HEK293 (cell line): ENCODE data around the gene PRSS16.
A peak's percentile ranks its signal among the peaks of the same experiment; 100 is the strongest.

ENCODE experiments used
- BCL11A ChIP-seq: fragments of 450-650 bp; formaldehyde crosslinking; IDR thresholded peaks from 2 replicates; pipeline ENCODE4 v1.5.1; 2016; ENCODE audit warnings: low read depth, missing biosample characterization, missing genetic modification characterization
- BCL6B ChIP-seq: fragments of 450-650 bp; formaldehyde crosslinking; IDR thresholded peaks from 2 replicates; pipeline ENCODE4 v1.5.1; 2017; ENCODE audit warnings: missing biosample characterization, missing genetic modification characterization
- HOXD13 ChIP-seq: sonication (generic); formaldehyde crosslinking; IDR thresholded peaks from 2 replicates; pipeline ENCODE4 v1.8.0; 2022; ENCODE audit warnings: missing genetic modification reagents, borderline replicate concordance
- KLF8 ChIP-seq: fragments of 450-650 bp; formaldehyde crosslinking; IDR thresholded peaks from 2 replicates; pipeline ENCODE4 v1.5.1; 2016; ENCODE audit warnings: missing biosample characterization, missing genetic modification characterization
- KLF9 ChIP-seq: fragments of 450-650 bp; formaldehyde crosslinking; IDR thresholded peaks from 2 replicates; pipeline ENCODE4 v1.5.1; 2016; ENCODE audit warnings: missing biosample characterization, missing genetic modification characterization, low read depth
- PRDM4 ChIP-seq: fragments of 450-650 bp; formaldehyde crosslinking; IDR thresholded peaks from 2 replicates; pipeline ENCODE4 v1.5.1; 2017; ENCODE audit warnings: missing biosample characterization, missing genetic modification characterization
- SP2 ChIP-seq: fragments of 450-650 bp; formaldehyde crosslinking; IDR thresholded peaks from 2 replicates; pipeline ENCODE4 v1.5.1; 2016; ENCODE audit warnings: missing biosample characterization, missing genetic modification characterization
- WT1 ChIP-seq: fragments of 450-650 bp; formaldehyde crosslinking; IDR thresholded peaks from 2 replicates; pipeline ENCODE4 v1.5.1; 2016; ENCODE audit warnings: missing biosample characterization, missing genetic modification characterization
- ZBTB1 ChIP-seq: fragments of 450-650 bp; formaldehyde crosslinking; IDR thresholded peaks from 2 replicates; pipeline ENCODE4 v1.5.1; 2016; ENCODE audit warnings: missing biosample characterization, missing genetic modification characterization
- ZBTB48 ChIP-seq: fragments of 450-650 bp; formaldehyde crosslinking; IDR thresholded peaks from 2 replicates; pipeline ENCODE4 v1.5.1; 2016; ENCODE audit warnings: missing biosample characterization, missing genetic modification characterization
- ZFP3 ChIP-seq: fragments of 450-650 bp; formaldehyde crosslinking; IDR thresholded peaks from 2 replicates; pipeline ENCODE4 v1.5.1; 2016; ENCODE audit warnings: low read depth, missing biosample characterization, missing genetic modification characterization
- ZNF112 ChIP-seq: fragments of 450-650 bp; formaldehyde crosslinking; IDR thresholded peaks from 2 replicates; pipeline ENCODE4 v1.5.0; 2017; ENCODE audit warnings: missing biosample characterization, missing genetic modification characterization
- ZNF140 ChIP-seq: fragments of 450-650 bp; formaldehyde crosslinking; IDR thresholded peaks from 2 replicates; pipeline ENCODE4 v1.5.1; 2016; ENCODE audit warnings: missing biosample characterization, missing genetic modification characterization
- ZNF19 ChIP-seq: fragments of 450-650 bp; formaldehyde crosslinking; IDR thresholded peaks from 2 replicates; pipeline ENCODE4; 2016; ENCODE audit warnings: missing biosample characterization, missing genetic modification characterization, low read depth
- ZNF2 ChIP-seq: fragments of 450-650 bp; formaldehyde crosslinking; IDR thresholded peaks from 2 replicates; pipeline ENCODE4 v1.5.1; 2016; ENCODE audit warnings: missing biosample characterization, missing genetic modification characterization
- ZNF248 ChIP-seq: fragments of 450-650 bp; formaldehyde crosslinking; IDR thresholded peaks from 2 replicates; pipeline ENCODE4 v1.5.1; 2017; ENCODE audit warnings: missing biosample characterization, missing genetic modification characterization
- ZNF311 ChIP-seq: fragments of 450-650 bp; formaldehyde crosslinking; IDR thresholded peaks from 2 replicates; pipeline ENCODE4 v1.5.1; 2017; ENCODE audit warnings: missing biosample characterization, missing genetic modification characterization, borderline replicate concordance
- ZNF366 ChIP-seq: fragments of 450-650 bp; formaldehyde crosslinking; conservative IDR thresholded peaks from 2 replicates; pipeline ENCODE4 v1.5.1; 2016; ENCODE audit warnings: missing biosample characterization, missing genetic modification characterization
- ZNF398 ChIP-seq: fragments of 450-650 bp; formaldehyde crosslinking; IDR thresholded peaks from 2 replicates; pipeline ENCODE4 v1.5.1; 2017; ENCODE audit warnings: missing biosample characterization, missing genetic modification characterization
- ZNF488 ChIP-seq: fragments of 450-650 bp; formaldehyde crosslinking; IDR thresholded peaks from 2 replicates; pipeline ENCODE4 v1.5.1; 2016; ENCODE audit warnings: missing biosample characterization, missing genetic modification characterization
- ZNF518A ChIP-seq: fragments of 450-650 bp; formaldehyde crosslinking; conservative IDR thresholded peaks from 2 replicates; pipeline ENCODE4 v1.5.1; 2016; ENCODE audit warnings: low read depth, missing biosample characterization, missing genetic modification characterization
- ZNF623 ChIP-seq: fragments of 450-650 bp; formaldehyde crosslinking; IDR thresholded peaks from 2 replicates; pipeline ENCODE4 v1.5.1; 2016; ENCODE audit warnings: missing biosample characterization, missing genetic modification characterization
- ZNF629 ChIP-seq: fragments of 450-650 bp; formaldehyde crosslinking; IDR thresholded peaks from 2 replicates; pipeline ENCODE4 v1.5.1; 2017; ENCODE audit warnings: missing biosample characterization, missing genetic modification characterization
- ZNF658 ChIP-seq: fragments of 450-650 bp; formaldehyde crosslinking; IDR thresholded peaks from 2 replicates; pipeline ENCODE4; 2016; ENCODE audit warnings: missing biosample characterization, missing genetic modification characterization
- ZNF660 ChIP-seq: fragments of 450-650 bp; IDR thresholded peaks from 2 replicates; pipeline ENCODE4 v1.5.1; 2018; ENCODE audit warnings: missing biosample characterization, mild to moderate bottlenecking, missing genetic modification characterization
- ZNF704 ChIP-seq: fragments of 450-650 bp; formaldehyde crosslinking; IDR thresholded peaks from 2 replicates; pipeline ENCODE4 v1.5.1; 2016; ENCODE audit warnings: missing biosample characterization, missing genetic modification characterization
- ZNF747 ChIP-seq: fragments of 450-650 bp; formaldehyde crosslinking; IDR thresholded peaks from 2 replicates; pipeline ENCODE4 v1.5.1; 2016; ENCODE audit warnings: missing biosample characterization, missing genetic modification characterization
- ZSCAN4 ChIP-seq: fragments of 450-650 bp; formaldehyde crosslinking; IDR thresholded peaks from 2 replicates; pipeline ENCODE4 v1.5.1; 2017; ENCODE audit warnings: missing biosample characterization, missing genetic modification characterization

PRSS16 gene

GRCh38 chr6:27241443-27241842 is 6.1 kb upstream of the PRSS16 start (continued):
- TF ChIP-seq PRDM4 (0 out of 2 replicates have a peak, but pooled peaks have one; percentile 48), ZBTB48 (tag by site-specific recombination) (no peak), ZNF629 (tag by site-specific recombination) (no peak), ZBTB1 (tag by site-specific recombination) (no peak), KLF9 (no peak), ZNF140 (tag by site-specific recombination) (no peak), ZNF248 (tag by site-specific recombination) (no peak), ZNF112 (tag by site-specific recombination) (no peak), ZNF518A (tag by site-specific recombination) (no peak), KLF8 (no peak), ZNF660 (tag by site-specific recombination) (no peak), ZNF398 (tag by site-specific recombination) (no peak), SP2 (tag by site-specific recombination) (no peak), ZNF488 (tag by site-specific recombination) (no peak), BCL6B (tag by site-specific recombination) (no peak), ZNF2 (no peak), BCL11A (tag by site-specific recombination) (no peak), ZNF311 (tag by site-specific recombination) (no peak), ZNF747 (no peak), ZNF658 (tag by site-specific recombination) (no peak), HOXD13 (CRISPR knock-in tag) (no peak), ZNF19 (tag by site-specific recombination) (no peak), ZFP3 (no peak), ZNF366 (0 out of 2 replicates have a peak, but pooled peaks have one; percentile 23), WT1 (tag by site-specific recombination) (peak; percentile 100), ZNF623 (tag by site-specific recombination) (no peak), ZNF704 (no peak), ZSCAN4 (tag by site-specific recombination) (no peak)
